HepG2 (cell line): ENCODE results near the gene PPP6R2. TPM values are rescaled to one million over a fixed set of nuclear protein-coding genes. Genes with fewer than 3 reads are reported as not detected.

Source experiments
- ATAC-seq: fragments of 200-7000 bp; cut with Tn5 transposase; 3 replicates; pipeline ENCODE4 v1.9.1; 2020; ENCODE audit warnings: mild to moderate bottlenecking, moderate library complexity
- BruUV-seq: library from RNA; stranded (reverse); fragments of 400-500 nt; replicated peaks from 2 replicates; lab custom pipeline; 2021; lab: Mats Ljungman, UMichigan
- CTCF ChIA-PET: fragments of 300-600 bp; formaldehyde crosslinking; extraction: SDS; loops from one replicate; lab custom pipeline; 2021; ENCODE audit warnings: low total read pairs, inconsistent platforms, low intra/inter-chr PET ratio; lab: Yijun Ruan, JAX
- POLR2A ChIA-PET: fragments of 350-600 bp; sonication (Branson Sonifier 250); formaldehyde crosslinking; loops from one replicate; lab custom pipeline; 2020; ENCODE audit warnings: antibody characterized with exemption, inconsistent platforms; lab: Yijun Ruan, JAX
- DNase-seq: peaks from one replicate; pipeline ENCODE4 v3.0.0-alpha.2; 2015; ENCODE audit warnings: low spot score
- FAIRE-seq: peaks from 3 replicates; lab custom pipeline; 2011; peaks lifted over from hg19 to GRCh38; lab: Jason Lieb, UNC
- H2AFZ ChIP-seq: one replicate; pipeline ENCODE4 v1.6.1; 2011; ENCODE audit warnings: low read length, inconsistent platforms
- H3K27ac ChIP-seq: fragments of 300-600 bp; 3 replicates; pipeline ENCODE4 v1.8.0; 2011; ENCODE audit warnings: mixed run types, mild to moderate bottlenecking, mixed read lengths, low read length, inconsistent platforms; ENCODE audit not compliant: insufficient read depth; ENCODE audit errors: extremely low read length
- H3K27me3 ChIP-seq, 2 experiments: fragments of 200-600 bp in 1 of 2; 2 replicates in 1 of 2; 3 replicates in 1 of 2; pipeline versions ENCODE4 v1.6.0 to v1.8.0; 2011; ENCODE audit warnings: low read length in 2 of 2, mild to moderate bottlenecking in 2 of 2, moderate library complexity in 2 of 2, inconsistent platforms in 1 of 2; ENCODE audit not compliant: insufficient read depth in 2 of 2, control insufficient read depth in 1 of 2
- H3K36me3 ChIP-seq, 2 experiments: fragments of 200-600 bp in 1 of 2; replicated peaks in 1 of 2; 2 replicates in 1 of 2; 3 replicates in 1 of 2; pipeline versions ENCODE4 v1.5.1 to v1.8.0; 2011; ENCODE audit warnings: low read length in 2 of 2, inconsistent platforms in 1 of 2; ENCODE audit not compliant: insufficient read depth in 2 of 2, control insufficient read depth in 1 of 2
- H3K4me1 ChIP-seq: 2 replicates; pipeline ENCODE4 v1.5.1; 2012; ENCODE audit warnings: low read length, inconsistent platforms; ENCODE audit not compliant: insufficient read depth
- H3K4me2 ChIP-seq: 2 replicates; pipeline ENCODE4 v1.6.0; 2011; ENCODE audit warnings: low read depth, low read length, inconsistent platforms
- H3K4me3 ChIP-seq, 3 experiments: fragments of 200-600 bp in 1 of 3; sonication (generic), shearing (Covaris generic) in 1 of 3; replicated peaks in 1 of 3; 2 replicates each; pipeline ENCODE4 v1.5.1; 2011 to 2016; ENCODE audit warnings: low read length in 3 of 3, inconsistent platforms in 2 of 3, low read depth in 2 of 3, mild to moderate bottlenecking in 2 of 3, control low read depth in 1 of 3, mixed read lengths in 1 of 3; ENCODE audit not compliant: insufficient read depth in 1 of 3
- H3K79me2 ChIP-seq: one replicate; pipeline ENCODE4 v1.6.1; 2011; ENCODE audit warnings: low read length, inconsistent platforms; ENCODE audit not compliant: insufficient read depth
- H3K9ac ChIP-seq: 2 replicates; pipeline ENCODE4 v1.6.0; 2011; ENCODE audit warnings: mild to moderate bottlenecking, low read depth, low read length, inconsistent platforms; ENCODE audit not compliant: insufficient read depth
- H3K9me3 ChIP-seq: 2 replicates; pipeline ENCODE4 v1.5.1; 2012; ENCODE audit warnings: mild to moderate bottlenecking, low read length
- H4K20me1 ChIP-seq: 2 replicates; pipeline ENCODE4 v1.6.0; 2011; ENCODE audit warnings: inconsistent platforms, mild to moderate bottlenecking, low read length, moderate library complexity; ENCODE audit not compliant: insufficient read depth
- CBX2 ChIP-seq, 2 experiments: fragments of 200-600 bp in 1 of 2; sonication (generic); formaldehyde crosslinking in 1 of 2; IDR thresholded peaks; 2 replicates each; pipeline versions ENCODE4 v1.7.0 to v1.8.1; 2018 to 2022; ENCODE audit warnings: low read depth in 2 of 2, low read length in 1 of 2, mild to moderate bottlenecking in 1 of 2, missing genetic modification reagents in 1 of 2
- CEBPB ChIP-seq: IDR thresholded peaks from 2 replicates; pipeline ENCODE4 v1.6.1; 2011; ENCODE audit warnings: low read depth, low read length, improper control_type of control experiment, borderline replicate concordance
- DPF2 ChIP-seq: sonication (generic); formaldehyde crosslinking; IDR thresholded peaks from 2 replicates; pipeline ENCODE4 v1.4.0; 2020; ENCODE audit warnings: mild to moderate bottlenecking, low read depth, missing genetic modification reagents, borderline replicate concordance
- EP300 ChIP-seq, 3 experiments: sonication (generic) in 1 of 3; formaldehyde crosslinking in 1 of 3; IDR thresholded peaks; 2 replicates each; pipeline versions ENCODE4 v1.5.1 to v1.6.1; 2011 to 2020; ENCODE audit warnings: low read depth in 2 of 3, low read length in 2 of 3, borderline replicate concordance in 1 of 3, improper control_type of control experiment in 1 of 3, mild to moderate bottlenecking in 1 of 3, missing genetic modification reagents in 1 of 3, moderate library complexity in 1 of 3
- ISX ChIP-seq: sonication (generic); formaldehyde crosslinking; conservative IDR thresholded peaks from 2 replicates; pipeline ENCODE4 v1.5.0; 2020; ENCODE audit warnings: missing genetic modification reagents
- KAT2B ChIP-seq: fragments of 150-350 bp; IDR thresholded peaks from 2 replicates; pipeline ENCODE4 v1.6.1; 2014; ENCODE audit warnings: low read depth, low read length, borderline replicate concordance
- NR2F1 ChIP-seq, 2 experiments: fragments of 450-650 bp in 1 of 2; formaldehyde crosslinking in 1 of 2; IDR thresholded peaks; 2 replicates each; pipeline versions ENCODE4 v1.5.0 to v1.6.1; 2016 to 2020; ENCODE audit warnings: mild to moderate bottlenecking in 1 of 2, missing compliant biosample characterization in 1 of 2, missing genetic modification reagents in 1 of 2, moderate library complexity in 1 of 2
- NR2F6 ChIP-seq, 2 experiments: IDR thresholded peaks; 2 replicates each; pipeline ENCODE4 v1.6.1; 2016; ENCODE audit warnings: antibody characterized with exemption in 1 of 2, mild to moderate bottlenecking in 1 of 2
- PHF8 ChIP-seq: sonication (generic); formaldehyde crosslinking; IDR thresholded peaks from 2 replicates; pipeline ENCODE4 v1.5.0; 2020; ENCODE audit warnings: missing genetic modification reagents
- RBFOX2 ChIP-seq: fragments of 200-400 bp; formaldehyde crosslinking; IDR thresholded peaks from 2 replicates; pipeline ENCODE4 v1.6.1; 2017; ENCODE audit warnings: low read depth, mild to moderate bottlenecking, low read length
- TBX3 ChIP-seq: fragments of 450-650 bp; IDR thresholded peaks from 2 replicates; pipeline ENCODE4 v1.6.1; 2017; ENCODE audit warnings: antibody characterized with exemption, mild to moderate bottlenecking, inconsistent platforms, borderline replicate concordance
- ZMYM4 ChIP-seq: sonication (generic); formaldehyde crosslinking; IDR thresholded peaks from 2 replicates; pipeline ENCODE4 v1.8.1; 2023; ENCODE audit warnings: mild to moderate bottlenecking, missing genetic modification reagents
- ZNF776 ChIP-seq: sonication (generic); formaldehyde crosslinking; IDR thresholded peaks from 2 replicates; pipeline ENCODE4 v1.4.0; 2020; ENCODE audit warnings: mild to moderate bottlenecking, missing genetic modification reagents
- WGBS: methylation state at CpG from one replicate; pipeline ENCODE4 v1.1.6; 2017; ENCODE audit warnings: low lambda C conversion rate; 5-methylcytosine and 5-hydroxymethylcytosine counted together
- in situ Hi-C: cut with HindIII; loops from 2 replicates; pipeline ENCODE4 v1.10.0; 2017; ENCODE audit warnings: low pct_unique_long_range_greater_than_20kb; ENCODE audit not compliant: extremely low pct_ligation_motif_present
- intact Hi-C: fragments of 100-400 bp; cut with micrococcal nuclease; formaldehyde crosslinking; loops from one replicate; pipeline ENCODE4 v1.10.0; 2022; ENCODE audit not compliant: unreplicated experiment
- polyA plus RNA-seq, 8 experiments: library from polyadenylated mRNA; depleted of rRNA in 3 of 8; stranded (reverse) in 7 of 8; unstranded in 1 of 8; fragments of >200 nt; fragmentation: Illumina TruSeq in 4 of 8; extraction: Trizol in 4 of 8; gene quantifications; 2 replicates each; pipeline versions ENCODE4 v1.2.1 to v1.2.3, GENCODE V29; 2011 to 2016; ENCODE audit warnings: low read depth in 4 of 8, missing spikeins in 1 of 8, mixed read lengths in 1 of 8; ENCODE audit not compliant: insufficient read depth in 1 of 8
- total RNA-seq, 5 experiments: library from RNA; depleted of rRNA; stranded (reverse); fragments of >200 nt; fragmentation: Illumina TruSeq; extraction: Trizol; gene quantifications; 2 replicates each; pipeline ENCODE4 v1.2.3, GENCODE V29; 2016; ENCODE audit warnings: low read depth in 1 of 5
- TF ChIP-seq, protein P1 (sequence below): sonication (generic); formaldehyde crosslinking; conservative IDR thresholded peaks from 2 replicates; pipeline ENCODE4 v1.8.1; 2023; ENCODE audit warnings: missing genetic modification reagents
- TF ChIP-seq, protein P2 (sequence below): sonication (generic); formaldehyde crosslinking; IDR thresholded peaks from 2 replicates; pipeline ENCODE4 v1.5.0; 2020; ENCODE audit warnings: mild to moderate bottlenecking, missing genetic modification reagents
- TF ChIP-seq, protein P3 (sequence below): sonication (generic); formaldehyde crosslinking; IDR thresholded peaks from 2 replicates; pipeline ENCODE4 v1.8.0; 2022; ENCODE audit warnings: mild to moderate bottlenecking, missing genetic modification reagents, borderline replicate concordance
- TF ChIP-seq, protein P4 (sequence below): sonication (generic); formaldehyde crosslinking; IDR thresholded peaks from 2 replicates; pipeline ENCODE4 v1.4.0; 2020; ENCODE audit warnings: missing genetic modification reagents

PPP6R2 gene
- total and polyA plus RNA-seq, 2 of the 13 experiments (the other 11 are each of a cell fraction or from before 2014, with no cell fraction given): 55.0 to 102 TPM

DNA sequence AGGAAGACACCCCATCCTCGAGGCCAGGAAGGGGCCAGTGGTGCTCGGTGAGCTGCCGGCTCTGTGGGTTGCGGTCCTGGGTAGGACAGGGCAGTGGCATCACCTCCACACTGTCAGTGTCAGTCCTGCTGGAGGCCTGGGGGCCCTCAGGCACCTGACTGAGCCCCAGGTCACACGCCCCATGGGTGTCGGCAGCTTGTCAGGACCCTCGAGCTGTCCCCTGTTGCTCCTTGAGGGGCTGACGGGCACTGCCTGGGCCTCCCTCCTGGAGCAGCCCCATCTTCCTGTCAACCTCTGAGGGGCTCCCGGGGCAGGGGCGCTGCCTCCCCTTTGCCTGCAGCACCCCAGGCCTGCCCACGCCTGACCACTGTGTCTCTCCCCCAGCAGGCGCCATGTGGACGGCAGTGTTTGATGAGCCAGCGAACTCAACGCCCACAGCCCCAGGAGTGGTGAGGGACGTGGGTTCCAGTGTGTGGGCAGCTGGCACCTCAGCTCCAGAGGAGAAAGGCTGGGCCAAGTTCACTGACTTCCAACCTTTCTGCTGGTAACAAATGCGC, 96.3 kb downstream of the PPP6R2 start:
- intact Hi-C loops: no loop called here
- whole genome bisulfite sequencing: 90% methylated on average over 9 of the region's 17 CpGs
- Histone ChIP-seq H3K4me2 (no peak overlapping the region), H3K9me3 (no peaks in the 10 kb centered on the region), H4K20me1 (0 out of 2 replicates have a peak, but pooled peaks cover 2% of the 10 kb centered on the region), H3K27ac (no peak overlapping the region), H3K4me3 (no peak overlapping the region), H3K4me1 (no peaks in the 10 kb centered on the region), H3K27me3 (no peaks in the 10 kb centered on the region), H3K36me3 (peaks cover 49 to 64% of the 10 kb centered on the region in 2 experiments; a peak in 4 of 5 replicates), H3K79me2 (no peaks in the 10 kb centered on the region), H3K9ac (no peak overlapping the region), H2AFZ (no peak overlapping the region)
- FAIRE-seq (no peak), DNase-seq (no peak), ATAC-seq (no peak)
- ChIA-PET POLR2A (no interaction called here), CTCF (no interaction called here)
- in situ Hi-C loops: no loop called here
- BruUV-seq: no TSS peak
- TF ChIP-seq CBX2 (IDR thresholded peaks at IDR 0.05; ENCODE audit: low read depth, low read length): no peak
- TF ChIP-seq CBX2 (CRISPR knock-in tag; IDR thresholded peaks at IDR 0.05; ENCODE audit: low read depth): no peak
- TF ChIP-seq, protein P1, sequence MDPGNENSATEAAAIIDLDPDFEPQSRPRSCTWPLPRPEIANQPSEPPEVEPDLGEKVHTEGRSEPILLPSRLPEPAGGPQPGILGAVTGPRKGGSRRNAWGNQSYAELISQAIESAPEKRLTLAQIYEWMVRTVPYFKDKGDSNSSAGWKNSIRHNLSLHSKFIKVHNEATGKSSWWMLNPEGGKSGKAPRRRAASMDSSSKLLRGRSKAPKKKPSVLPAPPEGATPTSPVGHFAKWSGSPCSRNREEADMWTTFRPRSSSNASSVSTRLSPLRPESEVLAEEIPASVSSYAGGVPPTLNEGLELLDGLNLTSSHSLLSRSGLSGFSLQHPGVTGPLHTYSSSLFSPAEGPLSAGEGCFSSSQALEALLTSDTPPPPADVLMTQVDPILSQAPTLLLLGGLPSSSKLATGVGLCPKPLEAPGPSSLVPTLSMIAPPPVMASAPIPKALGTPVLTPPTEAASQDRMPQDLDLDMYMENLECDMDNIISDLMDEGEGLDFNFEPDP (CRISPR knock-in tag): no peak
- TF ChIP-seq NR2F6 (IDR thresholded peaks at IDR 0.05): no peak
- no peak for TF ChIP-seq NR2F6 (CRISPR knock-in tag; IDR thresholded peaks at IDR 0.05)
- no peak for TF ChIP-seq DPF2 (CRISPR knock-in tag)
- TF ChIP-seq, protein P2, sequence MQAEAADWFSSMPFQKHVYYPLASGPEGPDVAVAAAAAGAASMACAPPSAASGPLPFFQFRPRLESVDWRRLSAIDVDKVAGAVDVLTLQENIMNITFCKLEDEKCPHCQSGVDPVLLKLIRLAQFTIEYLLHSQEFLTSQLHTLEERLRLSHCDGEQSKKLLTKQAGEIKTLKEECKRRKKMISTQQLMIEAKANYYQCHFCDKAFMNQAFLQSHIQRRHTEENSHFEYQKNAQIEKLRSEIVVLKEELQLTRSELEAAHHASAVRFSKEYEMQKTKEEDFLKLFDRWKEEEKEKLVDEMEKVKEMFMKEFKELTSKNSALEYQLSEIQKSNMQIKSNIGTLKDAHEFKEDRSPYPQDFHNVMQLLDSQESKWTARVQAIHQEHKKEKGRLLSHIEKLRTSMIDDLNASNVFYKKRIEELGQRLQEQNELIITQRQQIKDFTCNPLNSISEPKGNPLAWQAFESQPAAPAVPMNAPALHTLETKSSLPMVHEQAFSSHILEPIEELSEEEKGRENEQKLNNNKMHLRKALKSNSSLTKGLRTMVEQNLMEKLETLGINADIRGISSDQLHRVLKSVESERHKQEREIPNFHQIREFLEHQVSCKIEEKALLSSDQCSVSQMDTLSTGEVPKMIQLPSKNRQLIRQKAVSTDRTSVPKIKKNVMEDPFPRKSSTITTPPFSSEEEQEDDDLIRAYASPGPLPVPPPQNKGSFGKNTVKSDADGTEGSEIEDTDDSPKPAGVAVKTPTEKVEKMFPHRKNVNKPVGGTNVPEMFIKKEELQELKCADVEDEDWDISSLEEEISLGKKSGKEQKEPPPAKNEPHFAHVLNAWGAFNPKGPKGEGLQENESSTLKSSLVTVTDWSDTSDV: no peak
- no peak for TF ChIP-seq KAT2B
- no peak for TF ChIP-seq ZMYM4 (CRISPR knock-in tag)
- no peak for TF ChIP-seq NR2F1 (CRISPR knock-in tag; IDR thresholded peaks at IDR 0.05)
- peak; percentile 39; the same call in 1 of the 2 replicates for TF ChIP-seq ZNF776
- TF ChIP-seq, protein P3, sequence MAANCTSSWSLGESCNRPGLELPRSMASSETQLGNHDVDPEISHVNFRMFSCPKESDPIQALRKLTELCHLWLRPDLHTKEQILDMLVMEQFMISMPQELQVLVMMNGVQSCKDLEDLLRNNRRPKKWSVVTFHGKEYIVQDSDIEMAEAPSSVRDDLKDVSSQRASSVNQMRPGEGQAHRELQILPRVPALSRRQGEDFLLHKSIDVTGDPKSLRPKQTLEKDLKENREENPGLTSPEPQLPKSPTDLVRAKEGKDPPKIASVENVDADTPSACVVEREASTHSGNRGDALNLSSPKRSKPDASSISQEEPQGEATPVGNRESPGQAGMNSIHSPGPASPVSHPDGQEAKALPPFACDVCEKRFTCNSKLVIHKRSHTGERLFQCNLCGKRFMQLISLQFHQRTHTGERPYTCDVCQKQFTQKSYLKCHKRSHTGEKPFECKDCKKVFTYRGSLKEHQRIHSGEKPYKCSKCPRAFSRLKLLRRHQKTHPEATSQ (CRISPR knock-in tag): no peak
- TF ChIP-seq EP300 (IDR thresholded peaks at IDR 0.05; ENCODE audit: low read depth in 2 of 2, low read length in 2 of 2): no peak
- no peak for TF ChIP-seq EP300 (CRISPR knock-in tag; IDR thresholded peaks at IDR 0.05; ENCODE audit: borderline replicate concordance)
- no peak for TF ChIP-seq CEBPB
- TF ChIP-seq RBFOX2: 0 out of 2 replicates have a peak, but pooled peaks have one; percentile 34
- TF ChIP-seq, protein P4, sequence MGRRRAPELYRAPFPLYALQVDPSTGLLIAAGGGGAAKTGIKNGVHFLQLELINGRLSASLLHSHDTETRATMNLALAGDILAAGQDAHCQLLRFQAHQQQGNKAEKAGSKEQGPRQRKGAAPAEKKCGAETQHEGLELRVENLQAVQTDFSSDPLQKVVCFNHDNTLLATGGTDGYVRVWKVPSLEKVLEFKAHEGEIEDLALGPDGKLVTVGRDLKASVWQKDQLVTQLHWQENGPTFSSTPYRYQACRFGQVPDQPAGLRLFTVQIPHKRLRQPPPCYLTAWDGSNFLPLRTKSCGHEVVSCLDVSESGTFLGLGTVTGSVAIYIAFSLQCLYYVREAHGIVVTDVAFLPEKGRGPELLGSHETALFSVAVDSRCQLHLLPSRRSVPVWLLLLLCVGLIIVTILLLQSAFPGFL (CRISPR knock-in tag): no peak
- TF ChIP-seq PHF8 (CRISPR knock-in tag): no peak
- no peak for TF ChIP-seq ISX (CRISPR knock-in tag)
- TF ChIP-seq TBX3: no peak
